Left ventricle myocardium inferior (tissue), 1 donor: ENCODE measurements around the gene ACY1. TPM values are rescaled to one million over a fixed set of nuclear protein-coding genes. Genes with fewer than 3 reads are reported as not detected.

ENCODE experiments used
- DNase-seq: peaks from one replicate; pipeline ENCODE4 v3.0.0-alpha.2; 2020
- H3K27ac ChIP-seq: fragments of 200-600 bp; replicated peaks from 2 replicates; pipeline ENCODE4 v1.8.0; 2021
- H3K27me3 ChIP-seq: fragments of 200-600 bp; 2 replicates; pipeline ENCODE4 v1.8.0; 2021; ENCODE audit warnings: low read depth
- H3K36me3 ChIP-seq: fragments of 200-600 bp; 2 replicates; pipeline ENCODE4 v1.8.0; 2021
- H3K4me1 ChIP-seq: fragments of 200-600 bp; 2 replicates; pipeline ENCODE4 v1.8.0; 2021
- H3K4me3 ChIP-seq: fragments of 200-600 bp; 2 replicates; pipeline ENCODE4 v1.8.0; 2021; ENCODE audit warnings: mild to moderate bottlenecking, moderate library complexity
- H3K9me3 ChIP-seq: fragments of 200-600 bp; replicated peaks from 2 replicates; pipeline ENCODE4 v1.8.0; 2021
- intact Hi-C: fragments of 100-400 bp; cut with micrococcal nuclease; formaldehyde crosslinking; loops from one replicate; pipeline ENCODE4 v1.11.0; 2022
- total RNA-seq: library from RNA; stranded (reverse); fragmentation: NEBNext Ultra II Directional; extraction: Animal tissue kit (Norgen Biotek cat#: 25700); gene quantifications from one replicate; pipeline ENCODE4 v1.2.1, GENCODE V29; 2021
- TF ChIP-seq, protein P1 (sequence below): fragments of 200-600 bp; IDR thresholded peaks from 2 replicates; pipeline ENCODE4 v1.8.0; 2021; ENCODE audit warnings: antibody characterized with exemption, mild to moderate bottlenecking, borderline replicate concordance
- donor health status: DM: no; HTN: yes; CAD: no; lungs with severe emphysema.

The ACY1 gene
- total RNA-seq, 1 donor from 2014 or later, result 20.2 TPM

DNA sequence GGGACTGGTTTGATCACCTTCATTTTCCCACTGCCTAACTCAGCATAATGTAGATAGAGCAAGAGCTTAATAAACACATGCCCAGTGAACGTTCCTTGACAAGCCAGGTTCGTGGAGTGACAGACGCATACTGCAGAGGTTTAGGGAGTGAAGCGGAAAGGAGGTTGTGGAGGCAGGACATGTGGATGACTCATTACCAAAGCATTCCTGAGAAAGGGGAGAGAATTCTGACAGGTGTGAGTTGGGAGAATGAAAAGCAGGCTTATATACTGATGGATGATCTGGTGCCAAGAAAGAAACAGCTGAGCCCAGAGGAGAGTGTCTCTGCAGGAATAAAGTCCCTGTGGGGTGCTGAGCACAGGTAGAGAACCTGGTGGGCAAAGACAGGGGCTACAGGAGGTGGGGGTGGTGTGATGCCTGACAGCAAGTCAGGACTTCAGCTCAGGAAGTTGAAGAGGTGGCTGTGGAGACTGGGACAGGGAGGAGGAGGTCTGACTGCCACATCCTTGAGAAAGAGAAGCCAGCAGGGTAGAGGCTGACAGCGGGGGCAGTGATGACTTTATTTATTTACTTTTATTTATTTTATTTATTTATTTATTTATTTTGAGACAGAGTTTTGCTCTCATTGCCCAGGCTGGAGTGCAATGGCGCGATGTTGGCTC is 14.7 kb downstream of the ACY1 start:
- peaks cover 35% of the 10 kb centered on the region for H3K4me1 ChIP-seq
- no peaks in the 10 kb centered on the region for H3K27me3 ChIP-seq
- intact Hi-C loops, result no loop called here
- TF ChIP-seq, protein P1, sequence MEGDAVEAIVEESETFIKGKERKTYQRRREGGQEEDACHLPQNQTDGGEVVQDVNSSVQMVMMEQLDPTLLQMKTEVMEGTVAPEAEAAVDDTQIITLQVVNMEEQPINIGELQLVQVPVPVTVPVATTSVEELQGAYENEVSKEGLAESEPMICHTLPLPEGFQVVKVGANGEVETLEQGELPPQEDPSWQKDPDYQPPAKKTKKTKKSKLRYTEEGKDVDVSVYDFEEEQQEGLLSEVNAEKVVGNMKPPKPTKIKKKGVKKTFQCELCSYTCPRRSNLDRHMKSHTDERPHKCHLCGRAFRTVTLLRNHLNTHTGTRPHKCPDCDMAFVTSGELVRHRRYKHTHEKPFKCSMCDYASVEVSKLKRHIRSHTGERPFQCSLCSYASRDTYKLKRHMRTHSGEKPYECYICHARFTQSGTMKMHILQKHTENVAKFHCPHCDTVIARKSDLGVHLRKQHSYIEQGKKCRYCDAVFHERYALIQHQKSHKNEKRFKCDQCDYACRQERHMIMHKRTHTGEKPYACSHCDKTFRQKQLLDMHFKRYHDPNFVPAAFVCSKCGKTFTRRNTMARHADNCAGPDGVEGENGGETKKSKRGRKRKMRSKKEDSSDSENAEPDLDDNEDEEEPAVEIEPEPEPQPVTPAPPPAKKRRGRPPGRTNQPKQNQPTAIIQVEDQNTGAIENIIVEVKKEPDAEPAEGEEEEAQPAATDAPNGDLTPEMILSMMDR, result no peak
- no peaks in the 10 kb centered on the region for H3K9me3 ChIP-seq
- no peak for DNase-seq
- H3K4me3 ChIP-seq, result no peak overlapping the region
- H3K36me3 ChIP-seq, result peaks cover 20% of the 10 kb centered on the region
- H3K27ac ChIP-seq, result no peak overlapping the region

GRCh38 chr3:51998774-51999173 is 15.4 kb downstream of the ACY1 start:
- H3K4me3 ChIP-seq, result no peak overlapping the region
- TF ChIP-seq, protein P1, result no peak
- no peak for DNase-seq
- H3K36me3 ChIP-seq, result peaks cover 13% of the 10 kb centered on the region
- H3K9me3 ChIP-seq, result no peaks in the 10 kb centered on the region
- intact Hi-C loops, result no loop called here
- H3K27me3 ChIP-seq, result no peaks in the 10 kb centered on the region
- H3K4me1 ChIP-seq, result peaks cover 29% of the 10 kb centered on the region
- H3K27ac ChIP-seq, result no peak overlapping the region

DNA sequence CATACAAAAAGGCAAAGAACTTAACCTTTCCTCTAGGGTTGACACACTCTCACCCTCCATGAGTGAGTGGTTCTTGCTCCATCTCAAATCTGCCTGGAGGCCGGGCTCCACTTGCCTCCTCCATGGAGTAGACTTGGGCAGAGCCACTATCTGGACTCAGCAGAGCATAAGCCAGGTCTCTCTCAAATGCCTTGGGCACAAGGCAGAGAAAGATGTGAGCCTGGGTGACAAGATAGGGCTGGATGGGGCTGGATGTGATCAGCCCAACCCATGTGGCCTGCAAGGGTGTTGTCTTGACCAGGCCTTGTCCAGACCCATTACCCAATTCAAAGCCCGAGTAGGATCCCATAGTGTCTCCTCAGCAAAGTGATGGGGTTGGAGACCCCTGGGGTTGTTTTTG is 16.5 kb downstream of the ACY1 start:
- no peak for DNase-seq
- no peaks in the 10 kb centered on the region for H3K27me3 ChIP-seq
- no peak overlapping the region for H3K27ac ChIP-seq

GRCh38 chr3:52001443-52001974 is 18.2 kb downstream of the ACY1 start:
- intact Hi-C loops, result loop anchor here (5.0 to 10.0 kb wide), 2 partner anchors 53 to 141 kb away; partner anchors contain the start of gene DUSP7
- TF ChIP-seq, protein P1, result peak; percentile 91

More for the DNA sequence above, 16.5 kb downstream of the ACY1 start:
- intact Hi-C loops, result loop anchor here (5.0 to 10.0 kb wide), 2 partner anchors 55 to 142 kb away; partner anchors contain the start of gene DUSP7
- Histone ChIP-seq H3K9me3 (no peaks in the 10 kb centered on the region), H3K4me1 (peaks cover 29% of the 10 kb centered on the region), H3K4me3 (no peak overlapping the region), H3K36me3 (peaks cover 2% of the 10 kb centered on the region)
- TF ChIP-seq, protein P1, result no peak

DNA sequence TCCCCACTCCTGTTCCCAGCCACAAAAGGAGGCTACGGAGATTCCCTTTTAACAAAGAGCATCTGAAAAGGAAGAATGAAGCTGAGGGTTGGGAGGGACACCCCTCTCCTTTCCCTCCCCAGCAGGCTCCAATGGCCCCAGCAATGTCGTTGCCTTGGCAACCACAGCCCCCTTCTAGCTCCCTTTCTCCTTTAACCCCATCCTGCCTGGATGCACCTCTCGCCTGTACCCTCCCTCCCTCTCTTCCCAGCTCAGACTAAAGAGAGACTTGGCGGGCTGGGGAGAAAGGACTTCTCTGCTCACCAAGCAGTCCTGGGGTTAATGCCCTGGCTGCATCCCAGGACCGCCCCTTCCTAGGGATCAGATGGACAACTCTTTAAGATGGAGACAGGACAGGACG is 19.4 kb downstream of the ACY1 start:
- H3K27ac ChIP-seq, result no peak overlapping the region
- no peak overlapping the region for H3K4me3 ChIP-seq
- DNase-seq, result no peak
- H3K27me3 ChIP-seq, result no peaks in the 10 kb centered on the region
- TF ChIP-seq, protein P1, result no peak
- H3K36me3 ChIP-seq, result no peaks in the 10 kb centered on the region
- intact Hi-C loops, result loop anchor here (5.0 to 10.0 kb wide), 2 partner anchors 52 to 140 kb away; partner anchors contain the start of gene DUSP7
- H3K9me3 ChIP-seq, result no peaks in the 10 kb centered on the region
- peaks cover 47% of the 10 kb centered on the region for H3K4me1 ChIP-seq

More at GRCh38 chr3:52001443-52001974, 18.2 kb downstream of the ACY1 start:
- Histone ChIP-seq H3K4me1 (peaks cover 35% of the 10 kb centered on the region), H3K27me3 (no peaks in the 10 kb centered on the region), H3K9me3 (no peaks in the 10 kb centered on the region), H3K4me3 (no peak overlapping the region), H3K36me3 (no peaks in the 10 kb centered on the region), H3K27ac (no peak overlapping the region)
- DNase-seq, result peak; percentile 77
